ES-I3 (cell line): ENCODE results near the gene EHBP1.

Experiments used
- H3K36me3 ChIP-seq: 2 replicates; pipeline ENCODE4 v1.6.1; 2013; ENCODE audit warnings: mild to moderate bottlenecking, low read length, control low read depth, moderate library complexity; ENCODE audit not compliant: insufficient read depth
- H3K4me1 ChIP-seq: 2 replicates; pipeline ENCODE4 v1.6.1; 2013; ENCODE audit warnings: mild to moderate bottlenecking, control low read depth, low read length; ENCODE audit not compliant: insufficient read depth
- H3K9ac ChIP-seq: 2 replicates; pipeline ENCODE4 v1.6.1; 2013; ENCODE audit warnings: low read depth, mild to moderate bottlenecking, low read length, moderate library complexity
- H3K9me3 ChIP-seq: 2 replicates; pipeline ENCODE4 v1.6.1; 2013; ENCODE audit warnings: mild to moderate bottlenecking, low read length, moderate library complexity; ENCODE audit not compliant: control insufficient read depth, insufficient read depth

EHBP1 gene

DNA sequence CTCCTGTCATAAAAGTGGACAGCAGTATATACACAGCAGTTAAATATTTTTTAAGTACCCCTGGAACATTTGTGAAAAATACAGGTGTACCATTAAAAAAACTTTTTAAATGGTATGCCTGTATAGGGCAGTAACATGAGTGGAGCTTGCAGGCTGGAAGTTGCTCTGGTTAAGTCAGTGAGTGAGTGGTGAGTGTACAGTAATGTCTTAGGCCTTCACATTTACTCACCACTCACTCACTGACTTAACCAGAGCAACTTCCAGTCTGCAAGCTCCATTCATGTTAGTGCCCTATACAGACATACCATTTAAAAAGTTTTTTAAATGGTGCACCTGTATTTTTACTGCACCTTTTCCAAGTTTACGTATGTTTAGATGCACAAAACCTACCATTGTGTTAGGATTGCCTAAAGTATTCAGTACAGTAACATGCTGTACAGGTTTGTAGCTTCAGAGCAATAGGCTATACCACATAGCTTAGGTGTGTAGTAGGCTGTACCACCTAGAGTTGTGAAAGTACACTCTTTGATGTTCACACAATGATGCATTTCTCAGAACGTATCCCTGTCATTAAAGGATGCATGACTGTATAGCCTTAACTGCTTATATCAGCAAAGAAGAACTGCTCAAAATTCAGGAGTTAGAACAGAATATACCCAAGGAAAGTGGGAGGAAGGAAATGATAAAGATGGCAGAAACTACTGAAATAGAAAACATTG lies 112.6 kb downstream of the EHBP1 start:
- no peak overlapping the region for H3K9ac ChIP-seq
- no peaks in the 10 kb centered on the region for H3K9me3 ChIP-seq
- H3K36me3 ChIP-seq: no peaks in the 10 kb centered on the region
- H3K4me1 ChIP-seq: no peaks in the 10 kb centered on the region

DNA sequence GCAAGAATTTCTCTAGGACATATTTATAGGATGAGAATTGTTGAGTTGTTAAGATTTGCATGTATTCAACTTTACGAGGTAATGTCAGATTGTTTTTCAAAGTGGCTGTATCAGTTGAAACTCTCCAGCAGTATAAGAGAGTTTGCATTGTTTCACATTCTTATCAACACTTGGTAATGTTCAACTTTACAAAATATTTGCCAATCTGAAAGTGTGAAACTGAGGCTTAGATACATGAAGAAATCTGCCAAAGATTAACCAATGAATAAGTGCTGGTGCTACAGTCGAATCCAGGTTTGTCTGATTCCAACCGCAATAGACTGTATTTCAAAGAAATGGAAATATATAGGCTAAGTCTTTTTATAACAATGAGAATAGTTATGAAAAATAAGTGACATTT lies 117.0 kb downstream of the EHBP1 start:
- Histone ChIP-seq H3K9ac (no peak overlapping the region), H3K9me3 (no peaks in the 10 kb centered on the region), H3K4me1 (no peaks in the 10 kb centered on the region), H3K36me3 (no peaks in the 10 kb centered on the region)

DNA sequence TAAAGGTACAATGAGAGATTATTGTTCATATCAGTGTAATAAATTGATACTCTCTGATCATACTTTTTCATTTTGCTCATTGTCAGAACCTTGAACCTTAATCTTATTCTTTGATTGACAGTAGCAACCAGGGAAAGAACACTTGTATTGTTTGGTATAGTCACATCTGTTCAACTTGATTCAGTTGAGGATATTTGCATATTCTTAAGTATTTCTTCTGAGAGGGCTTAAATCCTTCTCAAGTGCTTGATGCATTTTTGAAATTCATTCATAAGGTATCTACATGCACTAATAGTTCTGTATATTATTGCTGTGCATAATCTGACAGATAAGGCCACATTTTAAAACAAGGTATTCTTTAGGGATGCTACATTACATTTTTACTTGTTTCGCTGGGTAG lies 118.9 kb downstream of the EHBP1 start:
- Histone ChIP-seq H3K4me1 (no peaks in the 10 kb centered on the region), H3K9ac (no peak overlapping the region), H3K9me3 (no peaks in the 10 kb centered on the region), H3K36me3 (no peaks in the 10 kb centered on the region)

DNA sequence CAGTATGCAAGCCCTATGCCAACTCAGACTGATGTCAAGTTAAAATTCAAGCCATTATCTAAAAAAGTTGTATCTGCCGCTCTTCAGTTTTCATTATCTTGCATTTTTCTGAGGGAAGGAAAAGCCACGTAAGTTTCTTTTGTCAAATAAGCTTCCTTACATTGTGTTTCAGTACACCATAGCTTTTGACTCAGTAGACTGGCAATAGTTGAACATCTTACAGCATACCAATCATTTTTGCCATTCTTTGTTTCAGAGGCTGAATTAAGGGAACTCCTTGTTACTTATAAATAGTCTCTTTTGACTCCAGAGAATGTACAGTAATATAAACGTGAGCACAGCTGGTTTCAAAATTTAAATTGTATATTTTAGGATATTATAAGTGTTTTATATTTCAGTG lies 120.6 kb downstream of the EHBP1 start:
- Histone ChIP-seq H3K9me3 (no peaks in the 10 kb centered on the region), H3K36me3 (no peaks in the 10 kb centered on the region), H3K4me1 (no peaks in the 10 kb centered on the region), H3K9ac (no peak overlapping the region)

DNA sequence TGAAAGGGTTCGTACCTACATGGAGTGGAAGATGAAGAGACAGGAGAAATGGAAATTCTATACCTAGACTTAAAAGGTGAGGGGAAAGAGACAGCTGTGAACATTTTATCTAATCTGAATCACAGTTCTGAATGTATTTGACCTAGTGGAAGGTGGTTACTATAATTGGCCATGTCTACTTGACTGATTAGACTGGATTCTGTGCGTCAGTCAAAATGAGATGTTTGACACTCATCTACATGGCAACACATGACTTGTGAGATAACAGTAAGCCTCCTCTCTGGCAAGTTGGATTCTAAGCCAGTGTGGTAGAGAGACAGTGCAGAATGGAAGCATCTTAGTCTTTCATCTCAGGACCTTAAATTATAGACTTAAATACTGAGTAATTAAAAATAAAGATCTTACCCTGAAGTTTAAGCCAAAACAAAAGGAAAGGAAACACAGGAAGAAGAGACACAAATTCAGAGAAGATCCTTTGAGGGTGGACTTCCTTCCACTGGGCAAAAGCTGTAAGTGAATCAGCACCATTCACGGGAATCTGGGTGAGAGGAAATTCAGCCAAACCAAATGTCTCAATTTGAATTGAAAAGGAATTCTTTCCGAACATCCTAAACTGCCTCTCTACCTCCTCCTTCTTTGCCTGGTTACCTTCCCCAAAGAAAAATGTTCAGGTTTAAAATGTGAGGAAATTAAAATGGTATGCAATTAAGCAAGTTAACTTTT lies 121.6 kb downstream of the EHBP1 start:
- Histone ChIP-seq H3K36me3 (no peaks in the 10 kb centered on the region), H3K9me3 (no peaks in the 10 kb centered on the region), H3K9ac (no peak overlapping the region), H3K4me1 (no peaks in the 10 kb centered on the region)

DNA sequence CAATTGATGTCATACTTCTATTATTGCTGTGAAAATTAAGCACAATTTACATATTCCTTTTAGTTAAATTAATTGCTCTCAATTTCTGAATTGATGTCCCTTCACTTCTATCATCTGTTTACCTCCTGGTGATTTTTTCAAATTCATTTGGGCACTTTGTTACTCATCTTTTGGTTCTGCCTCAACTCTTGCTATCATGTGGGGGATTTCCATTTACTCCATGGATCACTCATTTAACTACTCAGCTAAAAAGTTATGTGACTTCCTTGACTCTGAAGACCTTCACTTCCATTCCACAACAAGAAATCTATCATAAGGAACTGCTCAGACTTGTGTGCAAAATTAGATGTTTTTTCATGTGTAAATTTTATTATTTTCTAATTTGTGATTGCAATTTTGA lies 126.2 kb downstream of the EHBP1 start:
- Histone ChIP-seq H3K4me1 (no peaks in the 10 kb centered on the region), H3K9ac (no peak overlapping the region), H3K36me3 (peaks cover 11% of the 10 kb centered on the region; the same call in 1 of the 2 replicates), H3K9me3 (peaks cover 11% of the 10 kb centered on the region)

DNA sequence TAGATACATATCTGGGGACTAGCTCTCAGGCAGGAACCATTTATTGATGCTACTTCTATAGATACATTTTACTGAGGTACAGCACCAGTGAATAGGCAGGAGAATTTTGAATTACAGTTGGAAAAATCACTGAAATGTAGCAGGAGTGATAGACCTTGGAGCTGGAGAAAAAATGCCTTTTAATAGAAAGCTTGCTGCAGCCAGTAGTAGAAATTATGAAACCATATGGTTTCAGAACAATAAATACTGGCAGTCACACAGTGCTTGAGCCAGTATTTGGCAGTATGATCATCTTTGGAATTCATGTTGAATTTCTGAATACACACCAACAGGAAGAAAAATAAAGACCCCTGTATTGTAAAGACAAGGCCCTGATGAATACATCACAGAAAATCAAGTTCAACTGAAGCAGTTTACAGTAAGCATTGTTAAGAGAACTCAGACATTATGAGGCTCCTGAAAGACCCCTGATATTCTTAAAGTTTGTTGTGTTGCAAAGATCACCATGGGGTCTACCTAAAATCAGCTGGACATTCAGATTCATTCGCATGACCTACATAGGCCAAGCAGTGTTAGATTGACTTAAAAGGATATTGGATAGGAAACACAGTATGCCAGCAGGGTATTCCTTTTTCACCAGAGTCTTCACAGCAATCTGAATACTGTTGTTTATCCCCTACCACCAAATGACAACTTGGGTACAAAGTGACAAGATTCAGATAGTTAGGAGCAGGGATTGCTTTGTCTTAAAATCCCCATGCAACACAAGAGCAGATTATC lies 139.0 kb downstream of the EHBP1 start:
- Histone ChIP-seq H3K4me1 (no peaks in the 10 kb centered on the region), H3K9me3 (peaks cover 4% of the 10 kb centered on the region; the same call in 1 of the 2 replicates), H3K9ac (no peak overlapping the region), H3K36me3 (no peaks in the 10 kb centered on the region)

DNA sequence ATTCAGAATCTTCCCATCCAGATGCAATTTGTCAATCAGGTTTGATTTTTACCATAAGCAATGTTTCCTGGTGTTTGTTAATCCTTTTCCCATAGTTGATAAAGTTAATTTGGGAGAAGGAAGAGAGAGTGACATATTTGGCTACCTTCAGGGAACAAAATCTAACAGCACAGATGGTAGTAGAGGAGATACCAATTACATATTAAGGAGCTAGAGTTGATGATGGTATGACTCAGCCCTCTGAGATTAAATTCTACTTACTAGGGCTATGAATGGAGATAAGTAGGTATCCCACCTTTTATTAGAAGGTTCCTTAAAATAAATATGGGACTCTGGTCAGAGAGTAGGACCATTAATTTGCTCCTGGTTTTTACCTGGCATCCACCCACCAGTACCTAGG lies 139.7 kb downstream of the EHBP1 start:
- Histone ChIP-seq H3K36me3 (no peaks in the 10 kb centered on the region), H3K4me1 (no peaks in the 10 kb centered on the region), H3K9me3 (peaks cover 4% of the 10 kb centered on the region; the same call in 1 of the 2 replicates), H3K9ac (no peak overlapping the region)

DNA sequence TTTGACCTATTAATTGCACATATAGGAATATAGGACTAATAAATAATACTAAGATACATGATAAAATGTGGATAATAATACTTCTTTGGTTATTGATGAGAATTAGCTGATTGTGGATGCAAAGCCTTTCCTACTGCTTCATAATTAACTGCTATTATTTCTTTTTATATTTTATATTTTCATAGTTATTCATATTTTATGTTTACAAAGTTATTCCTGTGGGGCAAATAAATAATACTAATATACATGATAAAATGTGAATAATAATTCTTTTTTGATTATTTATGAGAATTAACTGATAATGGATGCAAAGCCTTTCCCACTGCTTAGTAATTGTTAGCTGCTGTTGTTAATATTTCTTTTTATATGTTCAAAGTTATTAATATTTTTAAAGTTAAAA lies 146.7 kb downstream of the EHBP1 start:
- no peaks in the 10 kb centered on the region for H3K36me3 ChIP-seq
- no peaks in the 10 kb centered on the region for H3K9me3 ChIP-seq
- H3K4me1 ChIP-seq: no peaks in the 10 kb centered on the region
- no peak overlapping the region for H3K9ac ChIP-seq

DNA sequence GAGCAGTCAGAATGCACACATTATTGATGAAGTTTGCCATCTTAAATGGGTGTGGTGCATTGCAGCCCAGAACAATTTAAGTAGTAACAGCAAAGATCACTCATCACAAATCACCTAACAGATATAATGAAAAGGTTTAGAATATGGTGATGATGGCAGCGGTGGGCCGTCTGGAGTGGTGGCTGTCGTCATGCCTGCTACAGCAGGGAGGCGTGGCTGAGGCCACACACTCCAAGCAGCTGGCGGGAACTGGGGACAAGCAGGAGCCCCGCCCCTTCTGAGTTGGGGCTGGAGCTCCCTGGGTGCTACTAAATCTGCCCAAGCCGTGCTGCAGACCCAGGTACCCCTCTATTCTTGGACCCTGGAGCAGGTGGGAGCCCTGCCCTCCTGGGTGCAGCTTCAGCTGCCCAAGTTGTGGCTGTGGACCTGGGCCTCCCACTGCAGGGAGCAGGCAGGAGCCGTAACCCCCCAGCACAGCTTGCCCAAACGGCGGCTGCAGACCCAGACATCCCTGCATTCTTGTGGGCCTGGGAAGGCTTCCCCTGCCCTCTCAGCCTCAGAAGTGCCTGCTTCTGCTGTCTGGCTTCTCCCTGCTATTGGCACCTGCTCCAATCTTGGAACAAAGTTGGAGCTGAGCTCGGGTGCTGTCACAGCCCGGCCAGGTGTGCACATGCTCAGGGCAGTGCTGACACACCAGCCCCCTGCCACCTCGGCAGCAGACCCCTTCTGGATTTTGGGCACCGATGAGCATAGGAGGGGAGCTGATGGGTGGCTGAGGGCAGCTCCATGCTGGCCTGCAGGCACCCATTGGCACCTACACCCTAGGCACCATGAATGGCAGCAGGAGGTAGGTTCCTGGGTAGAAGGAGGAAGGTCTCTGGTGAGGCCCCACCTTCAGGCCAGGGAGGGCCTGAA lies 149.3 kb downstream of the EHBP1 start:
- H3K4me1 ChIP-seq: no peaks in the 10 kb centered on the region
- H3K36me3 ChIP-seq: no peaks in the 10 kb centered on the region
- no peak overlapping the region for H3K9ac ChIP-seq
- no peaks in the 10 kb centered on the region for H3K9me3 ChIP-seq

DNA sequence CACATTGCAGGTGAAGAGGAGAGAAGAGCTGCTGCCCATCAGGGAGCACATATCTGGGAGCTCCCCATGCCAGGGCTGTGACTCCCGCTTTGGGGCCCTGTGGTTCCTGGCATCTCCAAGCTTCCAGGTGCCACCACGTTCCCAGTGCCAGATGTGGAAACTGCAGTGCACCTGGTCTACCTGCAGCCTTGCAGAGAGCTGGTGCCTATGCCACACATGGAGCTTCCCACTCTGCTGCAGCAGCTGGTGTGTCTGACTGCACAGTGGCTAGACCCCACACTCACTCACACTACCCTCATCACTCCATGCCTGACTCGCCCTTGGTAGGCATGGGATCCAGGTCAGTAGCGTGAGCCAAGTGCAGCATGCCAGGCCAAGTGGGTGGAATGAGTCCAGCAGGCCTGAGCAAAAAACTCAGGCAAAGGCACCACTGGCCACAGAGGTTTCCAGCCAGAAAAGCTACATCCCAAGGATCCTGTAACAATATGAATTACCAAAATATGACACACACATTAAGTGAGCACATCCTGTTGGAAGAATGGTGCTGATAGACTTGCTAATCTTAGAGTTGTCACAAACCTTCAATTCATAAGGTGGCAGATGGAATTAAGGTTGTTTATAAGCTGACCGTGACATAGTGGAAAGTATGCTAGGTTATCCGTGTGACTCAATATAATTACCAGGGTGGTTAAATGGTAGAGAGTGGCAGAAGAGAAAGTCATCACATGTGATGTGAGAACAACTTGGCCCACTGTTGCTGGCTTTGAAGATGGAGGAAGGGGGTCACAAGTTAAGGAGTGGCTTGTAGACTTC lies 150.9 kb downstream of the EHBP1 start:
- no peak overlapping the region for H3K9ac ChIP-seq
- H3K4me1 ChIP-seq: no peaks in the 10 kb centered on the region
- no peaks in the 10 kb centered on the region for H3K36me3 ChIP-seq
- no peaks in the 10 kb centered on the region for H3K9me3 ChIP-seq

DNA sequence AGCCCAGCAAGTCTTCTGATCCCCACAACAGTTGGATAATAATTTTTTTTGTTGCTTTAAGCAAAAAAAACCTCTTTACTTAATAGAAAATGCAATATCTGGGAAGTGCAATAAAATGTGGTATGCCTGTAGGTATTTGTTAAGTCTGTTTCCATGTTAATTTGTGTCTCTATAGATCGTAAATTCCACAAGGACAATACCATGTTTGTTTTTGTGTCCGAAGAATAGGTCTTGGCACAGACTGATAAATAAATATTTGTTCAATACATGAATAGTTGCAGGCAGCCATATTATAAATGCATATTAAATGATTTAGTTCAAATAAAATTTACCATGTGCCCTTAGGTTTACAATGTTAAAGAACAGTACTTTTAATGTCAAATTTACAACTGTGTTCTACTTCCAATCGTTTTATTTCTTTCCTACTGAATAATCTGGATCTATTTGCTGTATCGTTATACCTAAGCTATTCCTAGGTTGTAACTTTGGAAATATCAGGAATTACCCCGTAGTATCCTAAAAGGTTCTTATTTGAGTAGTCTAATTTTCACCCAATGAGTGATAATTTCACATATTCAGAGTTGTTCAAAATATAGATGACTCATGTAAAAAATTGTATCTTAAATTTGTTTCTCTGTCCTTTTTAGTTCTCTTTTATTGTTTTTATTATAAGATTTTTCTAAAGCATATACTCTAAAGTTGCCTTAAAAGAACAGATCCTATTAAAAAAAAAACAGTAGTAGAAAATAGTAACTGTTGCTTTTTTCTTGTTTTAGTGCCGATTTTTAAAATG lies 151.8 kb downstream of the EHBP1 start:
- Histone ChIP-seq H3K4me1 (no peaks in the 10 kb centered on the region), H3K9me3 (no peaks in the 10 kb centered on the region), H3K9ac (no peak overlapping the region), H3K36me3 (no peaks in the 10 kb centered on the region)
